H9 (cell line): Measurements from ENCODE around the gene KRT6C. TPM values are rescaled to one million over a fixed set of nuclear protein-coding genes. Genes with fewer than 3 reads are reported as not detected.
A peak's percentile ranks its signal among the peaks of the same experiment; 100 is the strongest.

Experiments used
- DNase-seq: peaks from one replicate; pipeline ENCODE4 v3.0.0-alpha.2; 2017
- H2AFZ ChIP-seq: one replicate; pipeline ENCODE4 v1.6.1; 2013; ENCODE audit warnings: mild to moderate bottlenecking, low read length, control low read depth, moderate library complexity
- H2AK5ac ChIP-seq: 2 replicates; pipeline ENCODE4 v1.6.1; 2013; ENCODE audit warnings: low read length, control low read depth, mixed read lengths; ENCODE audit not compliant: insufficient read length
- H2BK120ac ChIP-seq: one replicate; pipeline ENCODE4 v1.6.1; 2013; ENCODE audit warnings: low read depth, mild to moderate bottlenecking, low read length, control low read depth, inconsistent platforms; ENCODE audit not compliant: poor library complexity, severe bottlenecking
- H2BK12ac ChIP-seq: 2 replicates; pipeline ENCODE4 v1.6.1; 2013; ENCODE audit warnings: low read length, control low read depth, mixed read lengths, low read depth; ENCODE audit not compliant: insufficient read length
- H2BK15ac ChIP-seq: 2 replicates; pipeline ENCODE4 v1.6.1; 2013; ENCODE audit warnings: low read depth, low read length, control low read depth
- H2BK20ac ChIP-seq: one replicate; pipeline ENCODE4 v1.6.1; 2013; ENCODE audit warnings: low read depth, mild to moderate bottlenecking, low read length, control low read depth, inconsistent platforms; ENCODE audit not compliant: poor library complexity, severe bottlenecking
- H2BK5ac ChIP-seq: 2 replicates; pipeline ENCODE4 v1.6.1; 2013; ENCODE audit warnings: low read length, control low read depth, mixed read lengths; ENCODE audit not compliant: insufficient read length
- H3K14ac ChIP-seq: 2 replicates; pipeline ENCODE4 v1.6.1; 2013; ENCODE audit warnings: low read length, control low read depth; ENCODE audit not compliant: insufficient read depth
- H3K18ac ChIP-seq: 2 replicates; pipeline ENCODE4 v1.6.1; 2013; ENCODE audit warnings: low read depth, mild to moderate bottlenecking, mixed read lengths, low read length, control low read depth; ENCODE audit not compliant: insufficient read length
- H3K23ac ChIP-seq: 2 replicates; pipeline ENCODE4 v1.6.1; 2013; ENCODE audit warnings: low read length, control low read depth, mixed read lengths, low read depth; ENCODE audit not compliant: insufficient read length
- H3K23me2 ChIP-seq: 2 replicates; pipeline ENCODE4 v1.6.1; 2013; ENCODE audit warnings: low read depth, mild to moderate bottlenecking, mixed read lengths, low read length, control low read depth; ENCODE audit not compliant: insufficient read length, poor library complexity, severe bottlenecking
- H3K27ac ChIP-seq: 2 replicates; pipeline ENCODE4 v1.5.1; 2013; ENCODE audit warnings: low read length, control low read depth, mixed read lengths, low read depth; ENCODE audit not compliant: insufficient read length
- H3K27me3 ChIP-seq: 2 replicates; pipeline ENCODE4 v1.6.1; 2013; ENCODE audit warnings: low read length, control low read depth, inconsistent platforms; ENCODE audit not compliant: insufficient read depth
- H3K4ac ChIP-seq: 2 replicates; pipeline ENCODE4 v1.6.1; 2013; ENCODE audit warnings: low read depth, mild to moderate bottlenecking, control low read depth, inconsistent platforms, low read length, moderate library complexity
- H3K4me1 ChIP-seq: 2 replicates; pipeline ENCODE4 v1.6.1; 2013; ENCODE audit warnings: low read length, control low read depth, inconsistent platforms; ENCODE audit not compliant: insufficient read depth
- H3K4me2 ChIP-seq: 2 replicates; pipeline ENCODE4 v1.6.1; 2013; ENCODE audit warnings: low read length, control low read depth, mixed read lengths; ENCODE audit not compliant: insufficient read length, insufficient read depth
- H3K56ac ChIP-seq: 2 replicates; pipeline ENCODE4 v1.6.1; 2013; ENCODE audit warnings: low read depth, mild to moderate bottlenecking, mixed read lengths, low read length, control low read depth; ENCODE audit not compliant: insufficient read length
- H3K79me1 ChIP-seq: 2 replicates; pipeline ENCODE4 v1.6.1; 2013; ENCODE audit warnings: low read depth, mild to moderate bottlenecking, moderate library complexity, low read length, control low read depth, inconsistent platforms; ENCODE audit not compliant: insufficient read depth, poor library complexity, severe bottlenecking
- H3K79me2 ChIP-seq: 2 replicates; pipeline ENCODE4 v1.6.1; 2013; ENCODE audit warnings: low read length, control low read depth, inconsistent platforms; ENCODE audit not compliant: insufficient read depth
- H3K9ac ChIP-seq: 2 replicates; pipeline ENCODE4 v1.6.1; 2013; ENCODE audit warnings: low read length, control low read depth, mixed read lengths; ENCODE audit not compliant: insufficient read length; ENCODE audit errors: extremely low read depth
- H3K9me3 ChIP-seq: one replicate; pipeline ENCODE4 v1.6.1; 2013; ENCODE audit warnings: low read depth, low read length, inconsistent platforms; ENCODE audit not compliant: control insufficient read depth
- H3T11ph ChIP-seq: one replicate; pipeline ENCODE4 v1.6.1; 2013; ENCODE audit warnings: mild to moderate bottlenecking, low read length, control low read depth, inconsistent platforms
- H4K20me1 ChIP-seq: one replicate; pipeline ENCODE4 v1.6.1; 2013; ENCODE audit not compliant: control insufficient read depth, insufficient read length, insufficient read depth
- H4K5ac ChIP-seq: 2 replicates; pipeline ENCODE4 v1.6.1; 2013; ENCODE audit warnings: low read depth, mild to moderate bottlenecking, mixed read lengths, low read length, control low read depth; ENCODE audit not compliant: insufficient read length
- H4K8ac ChIP-seq: replicated peaks from 2 replicates; pipeline ENCODE4 v1.6.1; 2013; ENCODE audit warnings: low read length, control low read depth, mixed read lengths, low read depth; ENCODE audit not compliant: insufficient read length
- H4K91ac ChIP-seq: 2 replicates; pipeline ENCODE4 v1.6.1; 2013; ENCODE audit warnings: low read depth, mild to moderate bottlenecking, moderate library complexity, mixed read lengths, low read length, control low read depth; ENCODE audit not compliant: insufficient read length
- H3K27ac Mint-ChIP-seq, 3 experiments: 2 replicates in 2 of 3; 3 replicates in 1 of 3; pipeline ENCODE4 v1.8.0; 2020 to 2021; ENCODE audit warnings: mixed read lengths in 3 of 3, mild to moderate bottlenecking in 1 of 3, moderate library complexity in 1 of 3
- H3K27me3 Mint-ChIP-seq: 2 replicates; pipeline ENCODE4 v1.8.0; 2021; ENCODE audit warnings: low read depth, mild to moderate bottlenecking, moderate library complexity, mixed read lengths
- H3K36me3 Mint-ChIP-seq, 3 experiments: 2 replicates in 2 of 3; 3 replicates in 1 of 3; pipeline ENCODE4 v1.8.0; 2020 to 2021; ENCODE audit warnings: low read depth in 3 of 3, mixed read lengths in 3 of 3; ENCODE audit not compliant: insufficient read depth in 1 of 3
- H3K4me1 Mint-ChIP-seq, 2 experiments: 2 replicates each; pipeline ENCODE4 v1.8.0; 2020; ENCODE audit warnings: mixed read lengths in 2 of 2
- H3K4me3 Mint-ChIP-seq, 2 experiments: 2 replicates in 1 of 2; 3 replicates in 1 of 2; pipeline ENCODE4 v1.8.0; 2020 to 2021; ENCODE audit warnings: mild to moderate bottlenecking in 2 of 2, mixed read lengths in 2 of 2, moderate library complexity in 1 of 2
- H3K9me3 Mint-ChIP-seq, 2 experiments: 2 replicates in 1 of 2; 3 replicates in 1 of 2; pipeline ENCODE4 v1.8.0; 2020; ENCODE audit warnings: mild to moderate bottlenecking in 2 of 2, mixed read lengths in 2 of 2, moderate library complexity in 1 of 2
- CTCF ChIP-seq: fragments of 200-600 bp; sonication (generic); conservative IDR thresholded peaks from 3 replicates; pipeline ENCODE4 v1.8.0; 2021; ENCODE audit warnings: antibody characterized with exemption, mild to moderate bottlenecking
- WGBS: extraction: QIAGEN DNeasy Blood & Tissue Kit; methylation state at CpG from one replicate; pipeline ENCODE4 v1.1.7; 2013; ENCODE audit warnings: missing lambda C conversion rate, low lambda C conversion rate, mixed read lengths; ENCODE audit not compliant: insufficient read length; ENCODE audit errors: extremely low coverage; 5-methylcytosine and 5-hydroxymethylcytosine counted together
- total RNA-seq: library from RNA; stranded (reverse); gene quantifications from 2 replicates; pipeline ENCODE4 v1.2.1, GENCODE V29; 2021

KRT6C gene
- total RNA-seq, 1 experiment from 2014 or later, result not detected

- no peaks in the 10 kb centered on the region for H3K27me3 ChIP-seq
- Mint-ChIP-seq H3K36me3 (no peaks in the 10 kb centered on the region), H3K4me1 (peaks cover 0 to 9% of the 10 kb centered on the region in 2 experiments; a peak in 3 of 4 replicates), H3K27me3 (peaks cover 23% of the 10 kb centered on the region), H3K27ac (no peak overlapping the region), H3K9me3 (no peaks in the 10 kb centered on the region), H3K4me3 (no peak overlapping the region)
- no peaks in the 10 kb centered on the region for H3K79me2 ChIP-seq
- no peak overlapping the region for H2AFZ ChIP-seq
- H3K4ac ChIP-seq, result no peak overlapping the region
- H2BK12ac ChIP-seq, result no peak overlapping the region
- no peak overlapping the region for H3K18ac ChIP-seq
- no peak overlapping the region for H2BK120ac ChIP-seq
- H3K56ac ChIP-seq, result no peak overlapping the region
- no peak overlapping the region for H2AK5ac ChIP-seq
- H2BK5ac ChIP-seq, result no peak overlapping the region
- H2BK15ac ChIP-seq, result no peak overlapping the region
- H4K20me1 ChIP-seq, result no peaks in the 10 kb centered on the region
- no peak overlapping the region for H4K91ac ChIP-seq
- no peak overlapping the region for H3K14ac ChIP-seq
- no peak overlapping the region for H4K8ac ChIP-seq
- H3K9ac ChIP-seq, result no peak overlapping the region
- H2BK20ac ChIP-seq, result no peak overlapping the region
- no peak overlapping the region for H4K5ac ChIP-seq
- no peaks in the 10 kb centered on the region for H3K23me2 ChIP-seq
- WGBS, result no CpG with 5 or more reads among the region's 6 CpGs
- no peaks in the 10 kb centered on the region for H3K9me3 ChIP-seq
- H3K27ac ChIP-seq, result no peak overlapping the region
- no peak overlapping the region for H3K23ac ChIP-seq
- H3K79me1 ChIP-seq, result no peaks in the 10 kb centered on the region
- no peaks in the 10 kb centered on the region for H3K4me1 ChIP-seq
- peak; percentile 11 for DNase-seq
- no peak overlapping the region for H3K4me2 ChIP-seq
- no peak overlapping the region for H3T11ph ChIP-seq
- no peak for TF ChIP-seq CTCF
These were observed 38.0 kb downstream of the KRT6C start for GRCh38 chr12:52435659-52435999.
